ENCODE results near the gene RAET1G.

DNA sequence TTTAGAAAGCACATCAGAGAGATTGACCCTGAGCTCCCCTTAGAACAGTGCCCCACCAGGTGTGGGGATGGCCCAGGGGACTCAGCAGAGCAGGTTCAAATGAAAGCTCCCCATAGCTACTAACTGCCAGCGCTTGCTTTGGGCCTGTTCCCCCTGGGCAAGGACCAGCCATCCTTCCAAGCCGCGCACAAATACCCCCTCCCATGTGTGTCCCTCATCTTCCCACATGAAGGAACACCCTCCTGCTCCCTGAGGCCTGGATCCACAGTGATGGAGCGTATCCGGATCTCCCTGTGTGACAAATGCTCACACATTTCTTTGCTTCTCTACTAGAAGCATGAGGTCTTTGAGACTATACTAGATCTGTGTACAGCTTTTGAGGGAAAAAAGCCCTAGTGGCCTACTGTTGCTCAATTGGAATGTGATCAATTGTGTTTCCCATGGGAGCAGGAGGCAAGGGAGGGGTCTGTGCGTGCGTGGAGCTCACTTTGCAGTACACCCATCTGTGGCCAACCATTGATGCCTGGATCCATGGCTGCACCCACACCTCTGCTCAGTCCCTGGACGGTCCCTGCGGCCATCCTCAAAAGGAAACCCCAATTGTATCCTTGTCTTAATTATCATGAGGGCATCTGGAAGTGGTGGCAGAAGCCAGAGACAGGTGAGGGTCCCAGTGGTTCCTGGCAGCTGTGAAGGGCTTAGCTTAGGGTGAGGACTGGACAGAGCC lies 1.4 kb upstream of the RAET1G start:
- TF ChIP-seq, protein P1, sequence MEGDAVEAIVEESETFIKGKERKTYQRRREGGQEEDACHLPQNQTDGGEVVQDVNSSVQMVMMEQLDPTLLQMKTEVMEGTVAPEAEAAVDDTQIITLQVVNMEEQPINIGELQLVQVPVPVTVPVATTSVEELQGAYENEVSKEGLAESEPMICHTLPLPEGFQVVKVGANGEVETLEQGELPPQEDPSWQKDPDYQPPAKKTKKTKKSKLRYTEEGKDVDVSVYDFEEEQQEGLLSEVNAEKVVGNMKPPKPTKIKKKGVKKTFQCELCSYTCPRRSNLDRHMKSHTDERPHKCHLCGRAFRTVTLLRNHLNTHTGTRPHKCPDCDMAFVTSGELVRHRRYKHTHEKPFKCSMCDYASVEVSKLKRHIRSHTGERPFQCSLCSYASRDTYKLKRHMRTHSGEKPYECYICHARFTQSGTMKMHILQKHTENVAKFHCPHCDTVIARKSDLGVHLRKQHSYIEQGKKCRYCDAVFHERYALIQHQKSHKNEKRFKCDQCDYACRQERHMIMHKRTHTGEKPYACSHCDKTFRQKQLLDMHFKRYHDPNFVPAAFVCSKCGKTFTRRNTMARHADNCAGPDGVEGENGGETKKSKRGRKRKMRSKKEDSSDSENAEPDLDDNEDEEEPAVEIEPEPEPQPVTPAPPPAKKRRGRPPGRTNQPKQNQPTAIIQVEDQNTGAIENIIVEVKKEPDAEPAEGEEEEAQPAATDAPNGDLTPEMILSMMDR (IDR thresholded peaks at IDR 0.05), result no peak
- TF ChIP-seq POLR2AphosphoS5 (IDR thresholded peaks at IDR 0.05), result no peak
